ENCODE data around the gene CNOT3.

DNA sequence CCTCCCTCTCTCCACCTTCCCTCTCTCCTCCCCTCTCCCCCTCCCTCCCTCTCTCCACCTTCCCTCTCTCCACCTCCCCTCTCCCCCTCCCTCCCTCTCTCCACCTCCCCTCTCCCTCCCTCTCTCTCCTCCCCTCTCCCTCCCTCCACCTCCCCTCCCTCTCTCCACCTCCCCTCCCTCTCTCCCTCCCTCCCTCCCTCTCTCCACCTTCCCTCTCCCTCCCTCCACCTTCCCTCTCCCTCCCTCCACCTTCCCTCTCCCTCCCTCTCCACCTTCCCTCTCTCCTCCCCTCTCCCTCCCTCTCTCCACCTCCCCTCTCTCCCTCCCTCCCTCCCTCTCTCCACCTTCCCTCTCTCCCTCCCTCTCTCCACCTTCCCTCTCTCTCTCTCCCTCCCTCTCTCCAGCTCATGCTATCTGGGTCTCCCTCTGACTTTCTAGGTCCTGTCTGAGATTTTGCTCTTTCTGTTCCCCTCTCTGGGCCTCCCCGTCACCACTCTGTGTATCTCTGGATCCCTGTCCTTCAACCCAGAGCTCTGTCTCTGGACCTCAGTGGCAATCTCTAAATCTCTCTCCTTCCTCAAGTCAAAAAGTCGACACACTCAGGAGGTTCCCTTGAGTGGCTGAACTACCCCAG lies 3.5 kb upstream of the CNOT3 start:
- TF ChIP-seq, protein P1, sequence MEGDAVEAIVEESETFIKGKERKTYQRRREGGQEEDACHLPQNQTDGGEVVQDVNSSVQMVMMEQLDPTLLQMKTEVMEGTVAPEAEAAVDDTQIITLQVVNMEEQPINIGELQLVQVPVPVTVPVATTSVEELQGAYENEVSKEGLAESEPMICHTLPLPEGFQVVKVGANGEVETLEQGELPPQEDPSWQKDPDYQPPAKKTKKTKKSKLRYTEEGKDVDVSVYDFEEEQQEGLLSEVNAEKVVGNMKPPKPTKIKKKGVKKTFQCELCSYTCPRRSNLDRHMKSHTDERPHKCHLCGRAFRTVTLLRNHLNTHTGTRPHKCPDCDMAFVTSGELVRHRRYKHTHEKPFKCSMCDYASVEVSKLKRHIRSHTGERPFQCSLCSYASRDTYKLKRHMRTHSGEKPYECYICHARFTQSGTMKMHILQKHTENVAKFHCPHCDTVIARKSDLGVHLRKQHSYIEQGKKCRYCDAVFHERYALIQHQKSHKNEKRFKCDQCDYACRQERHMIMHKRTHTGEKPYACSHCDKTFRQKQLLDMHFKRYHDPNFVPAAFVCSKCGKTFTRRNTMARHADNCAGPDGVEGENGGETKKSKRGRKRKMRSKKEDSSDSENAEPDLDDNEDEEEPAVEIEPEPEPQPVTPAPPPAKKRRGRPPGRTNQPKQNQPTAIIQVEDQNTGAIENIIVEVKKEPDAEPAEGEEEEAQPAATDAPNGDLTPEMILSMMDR (IDR thresholded peaks at IDR 0.05) = no peak
- TF ChIP-seq POLR2A (IDR thresholded peaks at IDR 0.05) = no peak
